Hematopoietic multipotent progenitor cell (in vitro differentiated cells): ENCODE measurements around the gene HINT2. TPM values are rescaled to one million over a fixed set of nuclear protein-coding genes. Genes with fewer than 3 reads are reported as not detected.

Experiments used
- DNase-seq, 3 donors: peaks; one replicate each; pipeline ENCODE4 v3.0.0-alpha.2; 2011 to 2015; ENCODE audit warnings: low read depth in 2 of 3, low spot score in 2 of 3
- total RNA-seq: library from RNA; depleted of rRNA; stranded (reverse); fragments of >200 nt; gene quantifications from one replicate; pipeline ENCODE4 v1.2.3, GENCODE V29; 2012

HINT2 gene
- total RNA-seq, 1 donor, result 22.6 TPM

- peak; percentile 94 to 99 (median 99) for DNase-seq
These were observed 2.7 kb downstream of the HINT2 start, which contains the start of gene SPAG8 for GRCh38 chr9:35812025-35812602. Gene SPAG8, minus strand, starts transcription at chr9:35812262. Its CDS starts 115 bp downstream, at chr9:35812147.

- no peak for DNase-seq
These were observed 3.3 kb downstream of the HINT2 start for GRCh38 chr9:35811381-35812024.

DNA sequence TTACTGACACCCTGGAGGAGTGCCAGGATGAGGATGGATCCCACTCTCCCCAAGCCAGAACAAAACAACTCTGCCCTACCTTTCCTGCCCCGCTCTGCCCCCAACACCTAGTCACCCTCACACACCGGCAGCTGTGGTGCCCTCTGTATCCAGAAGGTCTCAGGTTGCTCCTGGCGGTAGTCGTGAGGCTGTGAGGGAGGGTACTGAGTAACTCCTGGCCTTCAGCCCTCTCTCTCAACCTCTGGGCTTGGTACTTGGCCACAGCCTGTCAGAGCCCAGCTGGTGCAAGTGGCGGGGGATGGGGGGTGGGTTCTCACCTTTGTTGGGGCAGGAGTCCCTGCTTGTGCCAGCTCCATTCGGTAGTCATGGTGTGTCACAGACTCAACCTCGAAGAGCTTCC lies 4.7 kb downstream of the HINT2 start:
- DNase-seq, result no peak

GRCh38 chr9:35808433-35808832 lies 6.4 kb downstream of the HINT2 start:
- DNase-seq, result no peak

- no peak for DNase-seq
These were observed 8.7 kb downstream of the HINT2 start for GRCh38 chr9:35806101-35806500.

- DNase-seq, result no peak
These were observed 13.3 kb downstream of the HINT2 start for GRCh38 chr9:35801328-35802128.

- no peak for DNase-seq
These were observed 14.3 kb downstream of the HINT2 start for GRCh38 chr9:35800530-35800929.

- peak in 1 of 3 donors; percentile 18 for DNase-seq
These were observed 16.0 kb downstream of the HINT2 start for GRCh38 chr9:35798658-35799374.

GRCh38 chr9:35797311-35798109 lies 17.3 kb downstream of the HINT2 start:
- no peak for DNase-seq

- DNase-seq, result no peak
These were observed 19.1 kb downstream of the HINT2 start for GRCh38 chr9:35795695-35796094.

GRCh38 chr9:35793461-35793860 lies 21.4 kb downstream of the HINT2 start:
- no peak for DNase-seq

GRCh38 chr9:35792826-35793225 lies 22.0 kb downstream of the HINT2 start:
- no peak for DNase-seq

GRCh38 chr9:35792024-35792813 lies 22.6 kb downstream of the HINT2 start:
- DNase-seq, result no peak

DNA sequence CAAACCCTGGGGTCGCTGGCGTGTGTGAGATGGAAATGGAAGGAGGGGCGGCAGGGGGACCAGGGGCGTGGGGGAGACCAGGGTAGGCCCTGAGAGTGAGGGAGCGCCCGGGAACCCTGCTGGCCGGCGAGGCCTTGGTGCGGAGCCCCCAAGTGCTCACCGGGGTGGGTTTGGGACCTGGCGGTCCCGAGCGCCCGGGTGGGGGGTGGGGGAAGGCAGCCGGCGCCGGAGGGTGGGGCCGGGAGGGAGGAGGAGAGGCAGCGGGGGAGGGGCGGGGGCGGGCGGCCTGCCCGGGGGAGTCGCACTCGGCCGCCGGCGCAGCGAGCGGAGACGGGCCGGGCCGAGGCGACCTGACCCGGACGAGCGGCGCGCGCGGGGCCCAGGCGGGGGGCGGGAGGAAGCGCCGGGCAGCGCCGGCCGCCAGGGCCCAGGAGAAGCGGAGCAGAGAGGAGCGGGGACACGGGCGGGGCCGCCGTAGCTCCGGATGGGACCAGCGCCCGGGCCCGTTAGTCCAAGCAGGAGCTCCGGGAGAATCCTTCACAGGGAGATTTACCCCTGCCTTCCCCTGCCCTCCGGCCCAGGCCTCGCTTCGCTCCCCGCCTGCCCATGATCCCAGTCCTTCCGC lies 23.4 kb downstream of the HINT2 start, which contains the start of gene NPR2:
NPR2 (plus strand) TSS at position 295 of the 625 bp plus-strand sequence. CDS start 818 bp downstream, outside the sequence.
- no peak for DNase-seq

DNA sequence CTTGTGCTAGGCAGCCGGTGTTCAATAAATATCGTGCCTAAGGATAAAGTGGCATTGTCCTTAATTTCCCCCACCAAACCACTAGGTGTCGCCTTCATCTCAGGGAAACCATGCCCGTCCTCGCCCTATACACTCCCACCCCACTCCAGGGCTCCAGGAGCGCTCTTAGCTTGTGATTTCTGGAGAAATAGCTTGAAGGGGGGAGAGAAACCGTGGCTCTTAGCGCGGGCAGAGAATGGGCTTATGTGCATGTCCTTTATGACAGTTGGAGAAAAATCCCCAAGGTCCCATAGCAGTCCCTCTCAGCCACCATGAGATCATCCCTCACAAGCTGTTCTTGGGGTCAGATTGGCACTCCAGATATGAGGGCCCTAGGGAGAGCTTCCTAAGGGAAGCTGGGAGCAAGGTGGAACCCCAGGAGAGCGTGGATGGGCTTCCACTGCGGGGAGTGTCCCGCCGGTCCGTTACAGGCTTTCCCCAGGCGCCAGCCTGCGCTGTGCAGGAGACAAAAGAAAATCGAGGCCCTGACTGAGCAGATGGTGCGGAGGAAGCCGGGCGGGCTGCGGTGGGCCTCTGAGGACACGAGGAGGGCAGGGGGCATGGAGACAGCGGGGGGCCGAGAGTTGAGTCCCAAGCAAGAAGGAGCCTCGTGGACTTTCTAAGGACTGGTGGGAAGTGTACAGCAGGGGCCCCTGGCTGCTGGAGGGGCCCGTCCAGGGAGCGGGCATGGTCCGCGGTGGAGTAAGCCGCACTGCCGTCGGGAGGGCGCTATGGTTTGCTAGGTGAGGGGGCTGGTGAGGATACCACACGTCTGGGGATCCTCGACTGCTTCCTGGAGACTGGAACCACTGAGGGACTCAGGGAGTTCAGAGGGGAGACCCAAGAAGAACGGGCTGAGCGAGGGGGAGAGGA lies 24.2 kb downstream of the HINT2 start:
- peak; percentile 37 to 80 (median 57) for DNase-seq

GRCh38 chr9:35790025-35790384 lies 24.8 kb downstream of the HINT2 start:
- DNase-seq, result no peak

- DNase-seq, result no peak
These were observed 25.3 kb downstream of the HINT2 start for GRCh38 chr9:35789541-35789940.

- no peak for DNase-seq
These were observed 31.4 kb downstream of the HINT2 start for GRCh38 chr9:35783418-35783817.
